ENCODE data around the gene PLCB1.

- TF ChIP-seq, protein P1, sequence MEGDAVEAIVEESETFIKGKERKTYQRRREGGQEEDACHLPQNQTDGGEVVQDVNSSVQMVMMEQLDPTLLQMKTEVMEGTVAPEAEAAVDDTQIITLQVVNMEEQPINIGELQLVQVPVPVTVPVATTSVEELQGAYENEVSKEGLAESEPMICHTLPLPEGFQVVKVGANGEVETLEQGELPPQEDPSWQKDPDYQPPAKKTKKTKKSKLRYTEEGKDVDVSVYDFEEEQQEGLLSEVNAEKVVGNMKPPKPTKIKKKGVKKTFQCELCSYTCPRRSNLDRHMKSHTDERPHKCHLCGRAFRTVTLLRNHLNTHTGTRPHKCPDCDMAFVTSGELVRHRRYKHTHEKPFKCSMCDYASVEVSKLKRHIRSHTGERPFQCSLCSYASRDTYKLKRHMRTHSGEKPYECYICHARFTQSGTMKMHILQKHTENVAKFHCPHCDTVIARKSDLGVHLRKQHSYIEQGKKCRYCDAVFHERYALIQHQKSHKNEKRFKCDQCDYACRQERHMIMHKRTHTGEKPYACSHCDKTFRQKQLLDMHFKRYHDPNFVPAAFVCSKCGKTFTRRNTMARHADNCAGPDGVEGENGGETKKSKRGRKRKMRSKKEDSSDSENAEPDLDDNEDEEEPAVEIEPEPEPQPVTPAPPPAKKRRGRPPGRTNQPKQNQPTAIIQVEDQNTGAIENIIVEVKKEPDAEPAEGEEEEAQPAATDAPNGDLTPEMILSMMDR (optimal IDR thresholded peaks at IDR 0.05 in 1 of 3, IDR thresholded peaks at IDR 0.05 in 1 of 3, conservative IDR thresholded peaks at IDR 0.05 in 1 of 3; ENCODE audit: extremely low read depth in 1 of 3, insufficient read depth in 2 of 3, low read length in 3 of 3) = no peak
- no peak for TF ChIP-seq EZH2 (IDR thresholded peaks at IDR 0.05; ENCODE audit: low read length)
Observed at GRCh38 chr20:8780915-8781314, 648.8 kb downstream of the PLCB1 start.

All from keratinocyte (primary cell).